ENCODE data around the gene AGBL5.

DNA sequence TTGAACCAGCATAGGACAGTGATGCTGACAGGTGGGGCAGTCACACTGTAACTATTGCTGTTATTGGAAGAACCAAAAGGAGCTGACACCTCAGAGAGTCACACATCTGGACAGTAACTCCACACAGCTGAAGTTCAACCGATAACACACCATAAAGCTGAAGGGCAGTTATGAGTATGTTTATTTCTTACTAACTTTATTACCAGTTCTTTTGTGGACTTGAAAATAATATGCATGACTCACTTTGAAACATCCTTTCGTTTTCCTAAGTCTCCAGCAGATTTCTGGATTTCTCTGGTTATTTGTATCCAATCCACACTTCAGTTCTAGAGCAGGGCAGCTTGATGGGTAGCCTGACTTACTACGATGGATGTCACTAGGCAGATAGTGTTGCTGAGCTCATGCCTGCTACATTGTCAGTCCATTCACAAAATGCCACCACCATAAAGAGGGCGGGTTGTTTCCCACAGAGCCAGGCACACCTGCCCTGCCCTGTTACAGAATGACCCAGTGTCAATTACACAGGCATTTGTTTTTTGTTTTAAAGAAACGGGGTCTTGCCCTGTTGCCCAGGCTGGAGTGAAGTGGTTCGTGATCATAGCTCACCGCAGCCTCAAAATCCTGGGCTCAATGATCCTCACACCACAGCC is 8.4 kb upstream of the AGBL5 start:
- TF ChIP-seq CTCF (IDR thresholded peaks at IDR 0.05) (no peak), RAD21 (conservative IDR thresholded peaks at IDR 0.05 in 1 of 2, IDR thresholded peaks at IDR 0.05 in 1 of 2) (no peak), CEBPB (IDR thresholded peaks at IDR 0.05) (no peak), POLR2A (IDR thresholded peaks at IDR 0.05; ENCODE audit: low read length) (no peak), PBX3 (IDR thresholded peaks at IDR 0.05) (no peak), NR3C1 (IDR thresholded peaks at IDR 0.05) (no peak), NPAS2 (CRISPR knock-in tag; IDR thresholded peaks at IDR 0.05; ENCODE audit: borderline replicate concordance) (no peak), RNF2 (IDR thresholded peaks at IDR 0.05; ENCODE audit: borderline replicate concordance, low read depth) (no peak)
